Caco-2 (cell line): ENCODE data around the gene TRIM17. TPM values are rescaled to one million over a fixed set of nuclear protein-coding genes. Genes with fewer than 3 reads are reported as not detected.

Experiments
- BruUV-seq: library from RNA; stranded (reverse); fragments of 400-500 nt; replicated peaks from 2 replicates; lab custom pipeline; 2021; lab: Mats Ljungman, UMichigan
- CTCF ChIA-PET: fragments of 300-600 bp; sonication (Branson Sonifier 250); formaldehyde crosslinking; loops from one replicate; lab custom pipeline; 2022; ENCODE audit warnings: antibody characterized with exemption; lab: Charles Lee
- POLR2A ChIA-PET: fragments of 300-600 bp; sonication (Branson Sonifier 250); formaldehyde crosslinking; loops from one replicate; lab custom pipeline; 2022; ENCODE audit warnings: antibody characterized with exemption; lab: Charles Lee
- DNase-seq, 2 experiments: peaks; one replicate each; pipeline versions ENCODE4 v3.0.0 to v3.0.0-alpha.2; 2020 to 2022
- H3K27me3 ChIP-seq: replicated peaks from 2 replicates; pipeline ENCODE4 v1.6.0; 2011; ENCODE audit warnings: low read length; ENCODE audit not compliant: control insufficient read depth, insufficient read depth
- H3K36me3 ChIP-seq: 2 replicates; pipeline ENCODE4 v1.5.1; 2011; ENCODE audit warnings: low read length; ENCODE audit not compliant: control insufficient read depth, insufficient read depth
- H3K4me1 ChIP-seq: fragments of 250-450 bp; sonication (Bioruptor Pico); 2 replicates; pipeline ENCODE4 v1.5.1; 2020; ENCODE audit warnings: mild to moderate bottlenecking
- H3K4me3 ChIP-seq: 2 replicates; pipeline ENCODE4 v1.5.1; 2011; ENCODE audit warnings: low read depth, mild to moderate bottlenecking, control low read depth, low read length
- H3K9me3 ChIP-seq: fragments of 250-450 bp; sonication (Bioruptor Pico); 2 replicates; pipeline ENCODE4 v1.5.1; 2020; ENCODE audit warnings: mild to moderate bottlenecking, moderate library complexity
- H3K27ac Mint-ChIP-seq: one replicate; pipeline ENCODE4 v1.8.0; 2022; ENCODE audit warnings: mixed read lengths; ENCODE audit not compliant: unreplicated experiment
- H3K27me3 Mint-ChIP-seq: one replicate; pipeline ENCODE4 v1.8.0; 2022; ENCODE audit warnings: mixed read lengths; ENCODE audit not compliant: insufficient read depth, unreplicated experiment
- H3K36me3 Mint-ChIP-seq: one replicate; pipeline ENCODE4 v1.8.0; 2022; ENCODE audit warnings: mild to moderate bottlenecking, mixed read lengths; ENCODE audit not compliant: insufficient read depth, unreplicated experiment
- H3K4me1 Mint-ChIP-seq: one replicate; pipeline ENCODE4 v1.8.0; 2022; ENCODE audit warnings: low read depth, mixed read lengths; ENCODE audit not compliant: unreplicated experiment
- H3K4me3 Mint-ChIP-seq: one replicate; pipeline ENCODE4 v1.8.0; 2022; ENCODE audit warnings: mild to moderate bottlenecking, moderate library complexity, mixed read lengths; ENCODE audit not compliant: unreplicated experiment
- H3K9me3 Mint-ChIP-seq: one replicate; pipeline ENCODE4 v1.8.0; 2022; ENCODE audit warnings: mixed read lengths; ENCODE audit not compliant: unreplicated experiment
- CTCF ChIP-seq, 2 experiments: fragments of 200-600 bp in 1 of 2; IDR thresholded peaks; 1 replicate in 1 of 2; 2 replicates in 1 of 2; pipeline versions ENCODE4 v1.5.1 to v1.8.0; 2011 to 2022; ENCODE audit warnings: antibody characterized with exemption in 1 of 2, control low read depth in 1 of 2, inconsistent platforms in 1 of 2, low read depth in 1 of 2, low read length in 1 of 2, mild to moderate bottlenecking in 1 of 2, moderate library complexity in 1 of 2; ENCODE audit not compliant: insufficient read depth in 1 of 2, severe bottlenecking in 1 of 2, unreplicated experiment in 1 of 2
- intact Hi-C: fragments of 100-400 bp; cut with micrococcal nuclease; formaldehyde crosslinking; loops from one replicate; pipeline ENCODE4 v1.10.0; 2022; ENCODE audit not compliant: unreplicated experiment
- total RNA-seq: library from RNA; stranded (reverse); gene quantifications from 2 replicates; pipeline ENCODE4 v1.2.3, GENCODE V29; 2022

Gene TRIM17
- total RNA-seq, 1 experiment from 2014 or later, result 4.0 TPM

- ChIA-PET CTCF (interaction anchor here (0.5 kb wide), 2 partner anchors 64 to 114 kb away, joined by 3 to 7 read pairs; no protein-coding TSS in a partner anchor), POLR2A (no interaction called here)
- H3K27me3 ChIP-seq, result no peaks in the 10 kb centered on the region
- H3K27ac Mint-ChIP-seq, result peak overlapping the region; percentile 47
- H3K9me3 ChIP-seq, result no peaks in the 10 kb centered on the region
- intact Hi-C loops, result no loop called here
- H3K36me3 Mint-ChIP-seq, result peaks cover 43% of the 10 kb centered on the region
- no TSS peak for BruUV-seq
- peaks cover 40% of the 10 kb centered on the region for H3K4me1 ChIP-seq
- H3K4me3 Mint-ChIP-seq, result no peak overlapping the region
- no peak for TF ChIP-seq CTCF (IDR thresholded peaks at IDR 0.05; ENCODE audit: insufficient read depth in 1 of 2, low read depth in 1 of 2, low read length in 1 of 2, severe bottlenecking in 1 of 2, unreplicated experiment in 1 of 2)
- no peaks in the 10 kb centered on the region for H3K9me3 Mint-ChIP-seq
- no peak overlapping the region for H3K4me3 ChIP-seq
- no peaks in the 10 kb centered on the region for H3K27me3 Mint-ChIP-seq
- no peak for DNase-seq
- peaks cover 39% of the 10 kb centered on the region for H3K4me1 Mint-ChIP-seq
- no peaks in the 10 kb centered on the region for H3K36me3 ChIP-seq
Measured at GRCh38 chr1:228452194-228453021, 35.7 kb upstream of the TRIM17 start.

DNA sequence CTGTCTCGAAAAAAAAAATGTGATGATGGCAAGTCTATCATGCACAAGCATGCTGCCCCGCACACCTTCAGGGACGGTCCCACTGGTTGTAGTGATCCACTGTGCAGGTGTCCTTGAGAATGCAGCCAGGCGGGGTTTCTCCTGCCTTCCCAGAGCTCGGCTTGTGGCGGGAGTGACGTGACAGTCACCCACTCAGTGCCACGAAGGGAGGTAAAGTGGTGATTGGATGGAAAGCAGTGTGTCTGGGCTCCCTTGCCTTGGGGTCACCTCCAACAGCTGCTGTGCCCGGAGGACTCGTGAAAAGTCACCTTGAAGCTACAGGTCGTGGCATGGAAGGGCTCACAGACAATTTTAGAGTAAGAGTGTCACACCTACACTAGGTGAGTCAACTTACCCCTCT lies 33.5 kb upstream of the TRIM17 start:
- H3K27me3 ChIP-seq, result no peaks in the 10 kb centered on the region
- no peaks in the 10 kb centered on the region for H3K9me3 ChIP-seq
- BruUV-seq, result no TSS peak
- no peak overlapping the region for H3K27ac Mint-ChIP-seq
- intact Hi-C loops, result no loop called here
- H3K36me3 Mint-ChIP-seq, result peaks cover 46% of the 10 kb centered on the region
- H3K9me3 Mint-ChIP-seq, result no peaks in the 10 kb centered on the region
- no peak for DNase-seq
- no peaks in the 10 kb centered on the region for H3K27me3 Mint-ChIP-seq
- no peak overlapping the region for H3K4me3 ChIP-seq
- CTCF ChIA-PET, result no interaction called here
- H3K36me3 ChIP-seq, result no peaks in the 10 kb centered on the region
- H3K4me1 ChIP-seq, result peaks cover 26% of the 10 kb centered on the region
- POLR2A ChIA-PET, result no interaction called here
- H3K4me3 Mint-ChIP-seq, result no peak overlapping the region
- peaks cover 39% of the 10 kb centered on the region for H3K4me1 Mint-ChIP-seq
- no peak for TF ChIP-seq CTCF (IDR thresholded peaks at IDR 0.05; ENCODE audit: insufficient read depth in 1 of 2, low read depth in 1 of 2, low read length in 1 of 2, severe bottlenecking in 1 of 2, unreplicated experiment in 1 of 2)

DNA sequence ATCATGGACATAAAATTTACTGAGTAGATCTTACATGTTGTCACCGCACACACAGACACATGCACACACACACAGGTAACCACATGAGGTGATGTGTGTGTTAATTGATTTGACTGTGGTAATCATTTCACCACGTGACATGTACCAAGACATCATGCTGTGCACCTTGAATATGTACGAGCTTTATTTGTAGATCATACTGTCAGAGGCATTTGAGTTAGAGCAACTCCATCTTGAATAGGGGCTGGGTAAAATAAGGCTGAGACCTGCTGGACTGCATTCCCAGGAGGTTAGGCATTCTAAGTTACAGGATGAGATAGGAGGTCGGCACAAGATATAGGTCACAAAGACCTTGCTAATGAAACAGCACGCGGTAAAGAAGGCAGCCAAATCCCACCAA lies 31.7 kb upstream of the TRIM17 start:
- Histone ChIP-seq H3K4me1 (peaks cover 19% of the 10 kb centered on the region), H3K36me3 (no peaks in the 10 kb centered on the region), H3K9me3 (no peaks in the 10 kb centered on the region), H3K4me3 (no peak overlapping the region), H3K27me3 (no peaks in the 10 kb centered on the region)
- no peaks in the 10 kb centered on the region for H3K9me3 Mint-ChIP-seq
- ChIA-PET CTCF (no interaction called here), POLR2A (interaction anchor here (0.8 kb wide), 1 partner anchor 9 kb away, joined by 5 read pairs; a partner anchor contains a TSS)
- peak overlapping the region; percentile 72 for H3K27ac Mint-ChIP-seq
- peak in 1 of 2 experiments; percentile 37 for DNase-seq
- no peaks in the 10 kb centered on the region for H3K27me3 Mint-ChIP-seq
- intact Hi-C loops, result no loop called here
- H3K4me3 Mint-ChIP-seq, result no peak overlapping the region
- H3K36me3 Mint-ChIP-seq, result peaks cover 32% of the 10 kb centered on the region
- BruUV-seq, result no TSS peak
- TF ChIP-seq CTCF (IDR thresholded peaks at IDR 0.05; ENCODE audit: insufficient read depth in 1 of 2, low read depth in 1 of 2, low read length in 1 of 2, severe bottlenecking in 1 of 2, unreplicated experiment in 1 of 2), result no peak
- peaks cover 31% of the 10 kb centered on the region for H3K4me1 Mint-ChIP-seq
